Suppressor macrophage treated with lipopolysaccharide for 1 hour (primary cell): ENCODE data around the gene BCL2A1.
"Not testable (repeated sequence)": the region's sequence is repeated elsewhere in the genome, so short reads cannot be mapped to it uniquely, and the experiment has no call there.

ENCODE experiments used
- DNase-seq, 3 donors: peaks; one replicate each; pipeline ENCODE4 v3.0.0-alpha.2; 2020 to 2022

BCL2A1 gene

GRCh38 chr15:79970624-79971434 lies at the start of gene BCL2A1:
Gene BCL2A1, minus strand, starts transcription at chr15:79971196. Its CDS starts 77 bp downstream, at chr15:79971119.
- peak; percentile 93 to 100 (median 99) for DNase-seq

DNA sequence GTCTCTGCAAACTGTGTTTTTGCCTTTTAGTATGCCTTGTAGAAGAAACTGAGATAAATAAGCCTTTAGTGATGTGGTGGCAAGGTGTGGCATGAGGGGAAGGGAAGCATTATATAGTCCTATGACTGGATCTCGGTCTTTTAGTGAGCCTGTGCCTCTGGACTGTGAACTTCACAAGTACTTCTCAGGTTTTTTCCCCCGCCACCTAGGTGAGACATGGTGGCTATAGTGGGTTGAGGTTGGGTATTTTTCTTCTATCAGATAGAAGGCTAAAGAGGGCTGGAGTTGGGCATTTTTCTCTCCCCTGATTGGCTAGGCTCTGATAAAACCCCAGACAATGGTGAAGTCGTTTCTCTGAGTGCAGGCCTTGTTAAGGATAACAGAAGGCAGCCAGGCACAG lies 49.7 kb upstream of the BCL2A1 start:
- no peak for DNase-seq

- not testable (repeated sequence) for DNase-seq
Measured at GRCh38 chr15:80020149-80020548, 49.2 kb upstream of the BCL2A1 start.

GRCh38 chr15:80019168-80019745 lies 48.3 kb upstream of the BCL2A1 start:
- no peak for DNase-seq

- not testable (repeated sequence) for DNase-seq
Measured at GRCh38 chr15:80017139-80017538, 46.1 kb upstream of the BCL2A1 start.

- DNase-seq = not testable (repeated sequence)
Measured at GRCh38 chr15:80016506-80016905, 45.5 kb upstream of the BCL2A1 start.

- no peak for DNase-seq
Measured at GRCh38 chr15:80015156-80015555, 44.2 kb upstream of the BCL2A1 start.

DNA sequence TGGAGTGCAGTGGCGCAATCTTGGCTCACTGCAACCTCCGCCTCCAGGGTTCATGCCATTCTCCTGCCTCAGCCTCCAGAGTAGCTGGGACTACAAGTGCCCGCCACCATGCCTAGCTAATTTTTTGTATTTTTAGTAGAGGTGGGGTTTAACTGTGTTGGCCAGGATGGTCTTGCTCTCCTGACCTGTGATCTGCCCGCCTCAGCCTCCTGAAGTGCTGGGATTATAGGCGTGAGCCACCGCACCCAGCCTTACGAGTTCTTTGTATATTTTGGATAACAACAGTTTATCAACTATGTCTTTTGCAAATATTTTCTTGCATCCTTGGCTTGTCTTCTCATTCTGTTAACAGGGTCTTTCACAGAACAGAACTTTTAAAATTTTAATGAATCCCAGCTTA lies 43.2 kb upstream of the BCL2A1 start:
- not testable (repeated sequence) for DNase-seq

DNA sequence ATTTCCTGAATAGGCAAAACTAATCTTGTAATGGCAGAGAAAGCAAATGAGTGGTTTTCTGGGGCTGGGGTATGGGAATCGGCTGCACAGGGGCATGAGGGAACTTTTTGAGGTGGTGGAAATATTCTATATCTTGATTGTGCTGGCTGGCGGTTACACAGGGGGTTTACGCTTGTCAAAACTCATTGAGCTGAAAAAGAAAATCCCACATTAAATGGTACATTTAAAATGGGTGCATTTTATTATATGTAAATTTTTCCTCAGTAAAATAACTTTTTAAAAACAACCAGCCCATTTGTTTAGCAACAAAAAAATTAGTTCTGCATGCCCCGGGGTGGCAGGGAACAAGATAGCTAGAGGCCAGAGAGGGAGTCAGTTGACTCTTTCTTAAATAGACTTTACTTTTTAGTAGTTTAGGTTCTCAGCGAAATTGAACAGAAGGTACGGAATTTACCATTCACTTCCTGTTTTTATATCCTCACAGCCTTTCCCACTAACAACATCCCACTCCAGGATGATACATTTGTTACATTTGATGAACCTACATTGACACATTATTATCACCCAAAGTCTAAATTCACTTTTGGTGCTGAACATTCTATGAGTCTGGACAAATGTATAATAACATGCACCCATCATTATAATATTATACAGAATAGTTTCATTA lies 41.2 kb upstream of the BCL2A1 start:
- DNase-seq = no peak

DNA sequence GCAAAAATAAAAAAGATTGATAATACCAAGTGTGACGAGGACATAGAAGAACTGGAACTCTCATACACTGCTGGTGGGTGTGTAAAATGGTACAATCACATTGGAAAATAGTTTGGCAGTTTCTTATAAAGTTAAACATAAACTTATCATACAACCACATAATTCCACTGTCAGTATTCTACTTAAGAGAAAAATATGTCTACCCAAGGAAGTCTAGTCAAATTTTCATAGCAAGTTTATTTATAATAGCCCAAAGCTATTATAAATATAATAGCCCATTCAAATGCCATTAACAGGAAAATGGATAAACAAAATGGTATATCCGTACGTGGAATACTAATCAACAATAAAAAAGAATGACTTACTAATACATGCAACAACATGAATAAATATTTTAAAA lies 40.6 kb upstream of the BCL2A1 start:
- no peak for DNase-seq

- peak; percentile 63 to 84 (median 74) for DNase-seq
Measured at GRCh38 chr15:80011041-80011523, 40.1 kb upstream of the BCL2A1 start.

DNA sequence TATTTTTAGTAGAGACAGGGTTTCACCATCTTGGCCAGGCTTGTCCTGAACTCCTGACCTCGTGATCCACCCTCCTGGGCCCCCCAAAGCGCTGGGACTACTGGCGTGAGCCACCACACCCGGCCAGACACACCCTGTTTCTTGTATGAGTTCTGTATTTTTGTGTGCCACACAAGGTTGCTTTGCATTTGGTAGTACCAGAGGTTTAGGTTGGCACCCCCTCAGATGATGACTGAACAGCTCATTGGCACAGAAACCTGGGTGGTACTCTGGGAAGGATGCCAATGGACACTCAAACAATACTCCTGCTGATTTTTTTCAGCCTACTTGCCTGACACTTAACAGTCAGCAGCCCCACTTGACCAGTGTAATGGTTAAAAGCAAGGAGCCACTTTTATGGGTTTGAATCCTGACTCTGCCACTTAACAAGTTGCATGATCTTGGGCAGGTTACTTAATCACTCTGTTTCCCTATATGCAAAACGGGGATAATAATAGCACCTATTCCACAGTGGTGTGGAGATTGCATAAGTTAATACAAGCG lies 39.2 kb upstream of the BCL2A1 start:
- peak in 1 of 3 donors; percentile 33 for DNase-seq

- no peak for DNase-seq
Measured at GRCh38 chr15:80007532-80007931, 36.5 kb upstream of the BCL2A1 start.

- no peak for DNase-seq
Measured at GRCh38 chr15:80006946-80007345, 36.0 kb upstream of the BCL2A1 start.

- DNase-seq = no peak
Measured at GRCh38 chr15:80003934-80004472, 33.0 kb upstream of the BCL2A1 start.

DNA sequence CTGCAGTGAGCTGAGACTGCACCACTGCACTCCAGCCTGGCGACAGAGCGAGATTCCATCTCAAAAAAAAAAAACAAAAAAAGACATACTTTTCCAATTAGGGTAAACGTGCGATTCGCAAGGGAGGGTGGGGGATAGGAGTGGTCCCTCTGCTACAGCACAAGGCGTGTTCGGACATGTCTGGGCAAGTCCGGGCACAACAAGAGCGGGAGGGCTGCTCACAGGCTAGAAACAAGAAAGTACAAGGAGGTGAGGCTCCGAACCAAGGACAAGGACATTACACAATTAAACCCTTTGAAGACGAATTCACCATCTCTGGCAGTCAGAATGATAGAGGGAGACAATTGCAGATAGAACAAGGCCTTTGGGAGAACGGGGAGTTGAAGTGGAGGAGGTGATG lies 32.2 kb upstream of the BCL2A1 start:
- DNase-seq = no peak

DNA sequence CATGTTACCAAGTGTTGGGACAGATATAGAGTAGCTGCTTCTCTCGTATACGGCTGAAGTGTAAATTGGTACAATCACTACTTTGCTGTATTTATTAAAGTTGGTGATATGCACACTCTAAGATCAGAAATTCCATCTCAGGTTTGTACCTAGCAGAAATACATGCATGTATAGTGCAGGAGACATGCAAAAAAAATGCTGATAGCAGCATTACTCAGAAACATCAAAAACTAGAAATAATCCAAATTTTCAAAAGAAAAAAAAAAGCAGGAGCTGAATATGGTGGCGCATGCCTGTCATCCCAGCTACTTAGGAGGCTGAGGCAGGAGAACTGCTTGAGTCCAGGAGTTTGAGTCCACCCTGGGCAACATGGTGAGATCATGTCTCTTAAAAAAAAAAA lies 31.3 kb upstream of the BCL2A1 start:
- DNase-seq = no peak

- peak; percentile 65 to 85 (median 75) for DNase-seq
Measured at GRCh38 chr15:79994615-79995014, 23.6 kb upstream of the BCL2A1 start.

GRCh38 chr15:79991826-79992225 lies 20.8 kb upstream of the BCL2A1 start:
- no peak for DNase-seq

GRCh38 chr15:79990997-79991334 lies 20.0 kb upstream of the BCL2A1 start:
- DNase-seq = no peak

GRCh38 chr15:79990280-79990996 lies 19.4 kb upstream of the BCL2A1 start:
- DNase-seq = peak; percentile 81 to 87 (median 83)

DNA sequence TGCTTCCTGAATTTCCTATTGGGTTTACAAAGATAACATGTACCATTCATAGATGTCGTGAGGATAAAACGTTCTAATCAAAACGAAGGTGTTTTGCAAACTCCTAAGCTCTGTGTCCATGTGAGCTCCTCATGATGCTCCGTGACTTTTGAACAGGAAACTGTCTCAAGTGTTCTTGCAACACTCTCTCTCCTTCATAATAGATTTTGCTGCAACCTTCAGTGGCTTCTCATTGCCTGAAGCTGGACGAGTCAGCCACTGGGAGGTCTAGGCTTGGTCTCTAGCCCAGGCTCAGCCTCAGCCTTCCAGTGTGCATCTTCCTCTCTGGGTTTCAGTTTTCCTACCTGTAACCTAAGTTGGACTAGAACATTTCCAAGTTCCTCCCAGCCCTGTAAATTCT lies 18.7 kb upstream of the BCL2A1 start:
- DNase-seq = peak; percentile 76 to 85 (median 85)

GRCh38 chr15:79989183-79989582 lies 18.2 kb upstream of the BCL2A1 start:
- DNase-seq = no peak
